LNCaP clone FGC (cell line): ENCODE data around the gene ITIH4.

Experiments used
- DNase-seq: peaks from one replicate; pipeline ENCODE4 v3.0.0-alpha.2; 2011; ENCODE audit warnings: low read depth
- H3K4me3 ChIP-seq: 2 replicates; pipeline ENCODE4 v1.5.1; 2011; ENCODE audit warnings: mild to moderate bottlenecking, low read depth, low read length, control low read depth
- TF ChIP-seq, protein P1 (sequence below): IDR thresholded peaks from 2 replicates; pipeline ENCODE4 v1.5.1; 2012; ENCODE audit warnings: mild to moderate bottlenecking; ENCODE audit not compliant: control insufficient read depth, insufficient read depth; ENCODE audit errors: extremely low read depth

The ITIH4 gene

DNA sequence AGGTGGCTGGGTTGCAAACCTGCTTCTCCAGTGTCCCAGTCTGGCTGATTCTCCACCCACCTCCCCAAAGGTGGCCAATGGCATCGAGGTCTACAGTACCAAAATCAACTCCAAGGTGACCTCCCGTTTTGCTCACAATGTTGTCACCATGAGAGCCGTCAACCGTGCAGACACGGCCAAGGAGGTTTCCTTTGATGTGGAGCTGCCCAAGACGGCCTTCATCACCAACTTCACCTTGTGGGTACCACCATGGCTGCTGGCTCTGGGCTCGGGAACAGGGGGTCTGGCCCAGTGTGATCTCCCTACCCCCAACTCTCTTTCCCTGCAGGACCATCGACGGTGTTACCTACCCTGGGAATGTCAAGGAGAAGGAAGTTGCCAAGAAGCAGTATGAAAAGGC, 34.1 kb downstream of the ITIH4 start:
- TF ChIP-seq, protein P1, sequence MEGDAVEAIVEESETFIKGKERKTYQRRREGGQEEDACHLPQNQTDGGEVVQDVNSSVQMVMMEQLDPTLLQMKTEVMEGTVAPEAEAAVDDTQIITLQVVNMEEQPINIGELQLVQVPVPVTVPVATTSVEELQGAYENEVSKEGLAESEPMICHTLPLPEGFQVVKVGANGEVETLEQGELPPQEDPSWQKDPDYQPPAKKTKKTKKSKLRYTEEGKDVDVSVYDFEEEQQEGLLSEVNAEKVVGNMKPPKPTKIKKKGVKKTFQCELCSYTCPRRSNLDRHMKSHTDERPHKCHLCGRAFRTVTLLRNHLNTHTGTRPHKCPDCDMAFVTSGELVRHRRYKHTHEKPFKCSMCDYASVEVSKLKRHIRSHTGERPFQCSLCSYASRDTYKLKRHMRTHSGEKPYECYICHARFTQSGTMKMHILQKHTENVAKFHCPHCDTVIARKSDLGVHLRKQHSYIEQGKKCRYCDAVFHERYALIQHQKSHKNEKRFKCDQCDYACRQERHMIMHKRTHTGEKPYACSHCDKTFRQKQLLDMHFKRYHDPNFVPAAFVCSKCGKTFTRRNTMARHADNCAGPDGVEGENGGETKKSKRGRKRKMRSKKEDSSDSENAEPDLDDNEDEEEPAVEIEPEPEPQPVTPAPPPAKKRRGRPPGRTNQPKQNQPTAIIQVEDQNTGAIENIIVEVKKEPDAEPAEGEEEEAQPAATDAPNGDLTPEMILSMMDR, result no peak

DNA sequence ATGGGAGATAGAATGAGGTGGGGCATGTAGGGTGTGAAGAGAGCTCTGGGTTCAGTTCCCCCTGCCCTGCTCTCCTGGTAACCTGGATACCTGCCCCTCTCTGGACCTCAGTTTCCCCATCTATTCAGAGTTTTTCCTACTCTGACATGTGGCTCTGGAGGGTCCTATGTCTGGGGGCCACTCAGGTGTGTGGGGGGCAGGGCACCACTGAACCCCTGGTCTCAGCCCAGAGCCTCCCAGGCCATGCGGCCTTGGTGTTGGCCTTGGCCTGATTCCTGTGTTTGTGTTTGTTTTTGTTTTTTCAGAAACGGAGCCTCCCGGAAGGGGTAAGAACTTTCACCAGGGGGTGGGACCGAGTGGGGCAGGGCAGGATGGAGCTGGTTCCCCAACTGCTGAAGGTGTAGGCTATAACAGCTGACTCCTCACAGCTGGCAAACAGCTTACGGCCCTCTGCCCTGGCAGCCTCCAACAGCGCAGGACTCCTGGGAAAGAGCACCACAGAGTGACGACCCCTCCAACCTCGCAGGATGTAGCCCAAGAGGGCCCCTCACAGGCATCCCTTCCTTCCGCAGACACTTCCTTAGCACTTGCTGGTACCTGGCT, 35.1 kb downstream of the ITIH4 start:
- DNase-seq, result no peak
- TF ChIP-seq, protein P1, result no peak
- H3K4me3 ChIP-seq, result no peak overlapping the region

More for the DNA sequence above, 34.1 kb downstream of the ITIH4 start:
- no peak overlapping the region for H3K4me3 ChIP-seq
- no peak for DNase-seq

DNA sequence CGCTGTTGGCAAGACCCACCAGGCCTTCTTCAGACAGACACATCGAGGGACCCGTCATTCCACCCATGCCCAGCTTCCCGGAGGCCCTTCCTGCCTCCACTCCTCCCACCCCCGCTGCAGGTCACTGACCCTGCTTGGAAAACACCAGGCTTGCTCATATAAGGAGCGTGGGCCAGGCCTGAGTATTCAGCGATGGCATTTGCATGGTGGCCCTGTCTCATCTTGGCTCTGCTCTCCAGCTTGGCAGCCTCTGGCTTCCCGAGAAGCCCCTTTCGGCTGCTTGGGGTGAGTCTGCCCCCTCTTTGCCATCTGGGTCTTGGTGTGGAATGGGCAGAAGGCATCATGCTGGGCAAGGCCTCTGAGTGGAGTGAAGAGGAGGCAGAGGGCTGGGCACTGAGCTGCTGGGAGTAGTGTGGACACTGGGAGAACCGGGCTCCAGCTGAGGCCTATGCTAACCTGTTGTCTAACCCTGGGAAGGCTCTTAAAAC, 35.8 kb downstream of the ITIH4 start, which contains the start of gene ITIH3:
Gene ITIH3 (plus strand): TSS at position 185 of the 488 bp plus-strand sequence. CDS start 8 bp downstream, at position 193.
- no peak within 1 kb of the TSS for H3K4me3 ChIP-seq

GRCh38 chr3:52793702-52794611, 36.5 kb downstream of the ITIH4 start:
- H3K4me3 ChIP-seq, result no peak overlapping the region
- DNase-seq, result no peak
- TF ChIP-seq, protein P1, result no peak

More for the DNA sequence above, 35.8 kb downstream of the ITIH4 start, which contains the start of gene ITIH3:
- TF ChIP-seq, protein P1, result no peak
- DNase-seq, result no peak

- no peak overlapping the region for H3K4me3 ChIP-seq
- TF ChIP-seq, protein P1, result no peak
- DNase-seq, result no peak
Measured at GRCh38 chr3:52792961-52793695, 37.3 kb downstream of the ITIH4 start.

- no peak for DNase-seq
- no peak overlapping the region for H3K4me3 ChIP-seq
- TF ChIP-seq, protein P1, result no peak
Measured at GRCh38 chr3:52792413-52792812, 38.1 kb downstream of the ITIH4 start.
